ENCODE results near the gene DGUOK. TPM values are rescaled to one million over a fixed set of nuclear protein-coding genes. Genes with fewer than 3 reads are reported as not detected.
A peak's percentile ranks its signal among the peaks of the same experiment; 100 is the strongest.

DGUOK gene
- total RNA-seq, 1 experiment from 2014 or later = 70.7 TPM

- intact Hi-C loops (cut with micrococcal nuclease; ENCODE audit: unreplicated experiment) = loop anchor here (10.0 kb wide), 1 partner anchor 197 kb away; no protein-coding TSS in a partner anchor
- H3K27ac Mint-ChIP-seq (ENCODE audit: unreplicated experiment) = peak overlapping the region; percentile 93
- Histone ChIP-seq H3K4me3 (ENCODE audit: low read depth, low read length) (peak overlapping the region; percentile 84), H3K9me3 (no peaks in the 10 kb centered on the region), H3K36me3 (ENCODE audit: control insufficient read depth, insufficient read depth, low read length) (no peaks in the 10 kb centered on the region), H3K27me3 (replicated peaks; ENCODE audit: control insufficient read depth, insufficient read depth, low read length) (no peaks in the 10 kb centered on the region), H3K4me1 (no peaks in the 10 kb centered on the region; the same call in 1 of the 2 replicates)
- no peak for TF ChIP-seq CTCF (IDR thresholded peaks at IDR 0.05; ENCODE audit: insufficient read depth in 1 of 2, low read depth in 1 of 2, low read length in 1 of 2, severe bottlenecking in 1 of 2, unreplicated experiment in 1 of 2)
- H3K27me3 Mint-ChIP-seq (ENCODE audit: insufficient read depth, unreplicated experiment) = no peaks in the 10 kb centered on the region
- no peak for DNase-seq
- H3K9me3 Mint-ChIP-seq (ENCODE audit: unreplicated experiment) = no peaks in the 10 kb centered on the region
- H3K4me1 Mint-ChIP-seq (ENCODE audit: low read depth, unreplicated experiment) = peaks cover 21% of the 10 kb centered on the region
- CTCF ChIA-PET = interaction anchor here (1.2 kb wide), 2 partner anchors 103 to 193 kb away, joined by 3 to 5 read pairs; no protein-coding TSS in a partner anchor
- H3K4me3 Mint-ChIP-seq (ENCODE audit: unreplicated experiment) = peak overlapping the region; percentile 89
- BruUV-seq (replicated peaks) = TSS peak; percentile 75
- POLR2A ChIA-PET = interaction anchor here (0.5 to 1.0 kb wide), 5 partner anchors 85 to 289 kb away, joined by 3 to 7 read pairs (median 5); partner anchors contain the start of genes STAMBP and TPRKB
- H3K36me3 Mint-ChIP-seq (ENCODE audit: insufficient read depth, unreplicated experiment) = peaks cover 9% of the 10 kb centered on the region
Observed at GRCh38 chr2:73927344-73927743, 664 bp downstream of the DGUOK start.

DNA sequence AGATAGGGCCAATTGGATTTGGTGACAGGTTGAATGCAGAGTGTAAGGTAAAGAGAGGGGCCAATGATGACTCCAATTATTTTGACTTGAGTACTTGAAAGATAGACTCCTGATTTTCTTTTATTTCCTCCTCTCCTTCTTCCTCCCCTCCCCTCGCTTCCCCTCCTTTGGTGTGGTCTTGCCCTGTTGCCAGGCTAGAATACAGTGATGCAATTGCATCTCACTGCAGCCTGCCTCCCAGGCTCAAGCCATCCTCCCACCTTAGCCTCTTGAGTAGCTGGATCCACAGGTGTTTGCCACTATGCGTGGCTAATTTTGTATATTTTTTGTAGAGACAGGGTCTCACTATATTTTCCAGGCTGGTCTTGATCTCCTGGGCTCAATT lies 2.3 kb downstream of the DGUOK start:
- peaks cover 21% of the 10 kb centered on the region for H3K4me1 Mint-ChIP-seq (ENCODE audit: low read depth, unreplicated experiment)

DNA sequence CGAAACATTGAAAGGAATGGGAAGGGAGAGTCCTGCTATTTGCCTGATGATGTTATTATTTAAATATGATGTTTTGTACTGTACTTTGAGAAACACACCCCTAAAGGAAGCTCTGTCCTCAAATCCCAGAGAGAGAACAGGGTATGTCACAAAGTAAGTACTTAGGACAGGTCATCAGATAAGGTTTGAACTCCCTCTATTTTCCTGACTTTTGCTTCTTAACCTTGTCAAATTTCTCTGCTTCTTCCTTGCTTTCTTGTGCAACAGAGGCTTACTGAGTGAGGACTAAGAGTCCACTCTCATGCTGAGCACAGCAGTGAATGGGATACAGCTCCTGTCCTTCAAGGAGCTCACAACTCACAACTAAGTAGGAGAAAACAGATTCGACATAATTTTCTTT lies 3.7 kb downstream of the DGUOK start:
- ChIA-PET CTCF (interaction anchor here (0.6 kb wide), 1 partner anchor 221 kb away, joined by 3 read pairs; no protein-coding TSS in a partner anchor), POLR2A (interaction anchor here (0.6 to 1.2 kb wide), 2 partner anchors 102 to 390 kb away, joined by 3 to 8 read pairs; partner anchors contain the start of gene STAMBP)
- TF ChIP-seq CTCF (IDR thresholded peaks at IDR 0.05; ENCODE audit: insufficient read depth in 1 of 2, low read depth in 1 of 2, low read length in 1 of 2, severe bottlenecking in 1 of 2, unreplicated experiment in 1 of 2) = no peak
- H3K36me3 Mint-ChIP-seq (ENCODE audit: insufficient read depth, unreplicated experiment) = peaks cover 17% of the 10 kb centered on the region
- peaks cover 21% of the 10 kb centered on the region for H3K4me1 Mint-ChIP-seq (ENCODE audit: low read depth, unreplicated experiment)
- no TSS peak for BruUV-seq (replicated peaks)
- DNase-seq = no peak
- no peaks in the 10 kb centered on the region for H3K9me3 Mint-ChIP-seq (ENCODE audit: unreplicated experiment)
- intact Hi-C loops (cut with micrococcal nuclease; ENCODE audit: unreplicated experiment) = loop anchor here (10.0 kb wide), 1 partner anchor 214 kb away; the partner anchor contains the start of gene BOLA3
- H3K4me1 ChIP-seq = no peaks in the 10 kb centered on the region
- no peaks in the 10 kb centered on the region for H3K27me3 Mint-ChIP-seq (ENCODE audit: insufficient read depth, unreplicated experiment)
- no peak overlapping the region for H3K27ac Mint-ChIP-seq (ENCODE audit: unreplicated experiment)
- H3K27me3 ChIP-seq (replicated peaks; ENCODE audit: control insufficient read depth, insufficient read depth, low read length) = no peaks in the 10 kb centered on the region
- no peak overlapping the region for H3K4me3 ChIP-seq (ENCODE audit: low read depth, low read length)
- no peak overlapping the region for H3K4me3 Mint-ChIP-seq (ENCODE audit: unreplicated experiment)
- H3K9me3 ChIP-seq = no peaks in the 10 kb centered on the region
- H3K36me3 ChIP-seq (ENCODE audit: control insufficient read depth, insufficient read depth, low read length) = no peaks in the 10 kb centered on the region

More for the DNA sequence above, 2.3 kb downstream of the DGUOK start:
- Mint-ChIP-seq H3K9me3 (ENCODE audit: unreplicated experiment) (no peaks in the 10 kb centered on the region), H3K27me3 (ENCODE audit: insufficient read depth, unreplicated experiment) (no peaks in the 10 kb centered on the region), H3K27ac (ENCODE audit: unreplicated experiment) (no peak overlapping the region), H3K4me3 (ENCODE audit: unreplicated experiment) (no peak overlapping the region), H3K36me3 (ENCODE audit: insufficient read depth, unreplicated experiment) (peaks cover 17% of the 10 kb centered on the region)
- no peak for DNase-seq
- no TSS peak for BruUV-seq (replicated peaks)
- no peaks in the 10 kb centered on the region for H3K27me3 ChIP-seq (replicated peaks; ENCODE audit: control insufficient read depth, insufficient read depth, low read length)
- no peak overlapping the region for H3K4me3 ChIP-seq (ENCODE audit: low read depth, low read length)
- ChIA-PET POLR2A (no interaction called here), CTCF (no interaction called here)
- no peaks in the 10 kb centered on the region; the same call in 1 of the 2 replicates for H3K4me1 ChIP-seq
- intact Hi-C loops (cut with micrococcal nuclease; ENCODE audit: unreplicated experiment) = loop anchor here (10.0 kb wide), 1 partner anchor 196 kb away; no protein-coding TSS in a partner anchor
- H3K36me3 ChIP-seq (ENCODE audit: control insufficient read depth, insufficient read depth, low read length) = no peaks in the 10 kb centered on the region
- no peaks in the 10 kb centered on the region for H3K9me3 ChIP-seq
- TF ChIP-seq CTCF (IDR thresholded peaks at IDR 0.05; ENCODE audit: insufficient read depth in 1 of 2, low read depth in 1 of 2, low read length in 1 of 2, severe bottlenecking in 1 of 2, unreplicated experiment in 1 of 2) = no peak
